Upper lobe of left lung (tissue), 4 donors: Measurements from ENCODE around the gene SNX24.

Experiments
- POLR2A ChIP-seq, 4 donors: fragments of 450-650 bp; IDR thresholded peaks; one replicate each; pipeline ENCODE4 v1.5.1; 2016 to 2017; ENCODE audit warnings: antibody characterized with exemption in 4 of 4, mild to moderate bottlenecking in 2 of 4
- POLR2AphosphoS5 ChIP-seq, 2 donors: sonication (generic); formaldehyde crosslinking; IDR thresholded peaks; one replicate each; pipeline ENCODE4 v1.5.1; 2017; ENCODE audit warnings: antibody characterized with exemption in 2 of 2

- TF ChIP-seq POLR2AphosphoS5 (IDR thresholded peaks at IDR 0.05) (no peak), POLR2A (IDR thresholded peaks at IDR 0.05) (no peak)
These were observed 202.3 kb downstream of the SNX24 start for GRCh38 chr5:123047706-123048105.
